HepG2 (cell line): ENCODE results near the gene CAPZA1. TPM values are rescaled to one million over a fixed set of nuclear protein-coding genes. Genes with fewer than 3 reads are reported as not detected.

Experiments used
- CC2D1A ChIP-seq: sonication (generic); formaldehyde crosslinking; IDR thresholded peaks from 2 replicates; pipeline ENCODE4 v1.8.1; 2023; ENCODE audit warnings: mild to moderate bottlenecking, missing genetic modification reagents
- CEBPG ChIP-seq: IDR thresholded peaks from 2 replicates; pipeline ENCODE4 v1.6.1; 2016
- EP300 ChIP-seq, 3 experiments: sonication (generic) in 1 of 3; formaldehyde crosslinking in 1 of 3; IDR thresholded peaks; 2 replicates each; pipeline versions ENCODE4 v1.5.1 to v1.6.1; 2011 to 2020; ENCODE audit warnings: low read depth in 2 of 3, low read length in 2 of 3, borderline replicate concordance in 1 of 3, improper control_type of control experiment in 1 of 3, mild to moderate bottlenecking in 1 of 3, missing genetic modification reagents in 1 of 3, moderate library complexity in 1 of 3
- FOXA3 ChIP-seq: IDR thresholded peaks from 2 replicates; pipeline ENCODE4 v1.6.1; 2016; ENCODE audit warnings: missing genetic modification reagents, missing compliant biosample characterization
- ISL2 ChIP-seq: sonication (generic); formaldehyde crosslinking; IDR thresholded peaks from 2 replicates; pipeline ENCODE4 v1.5.0; 2020; ENCODE audit warnings: missing genetic modification reagents
- KDM5A ChIP-seq: fragments of 200-600 bp; sonication (generic); IDR thresholded peaks from 2 replicates; pipeline ENCODE4 v1.7.0; 2018; ENCODE audit warnings: antibody characterized with exemption, mild to moderate bottlenecking, low read length, borderline replicate concordance
- KMT2B ChIP-seq: IDR thresholded peaks from 2 replicates; pipeline ENCODE4 v1.6.1; 2016; ENCODE audit warnings: missing genetic modification reagents, missing compliant biosample characterization
- MED8 ChIP-seq: sonication (generic); formaldehyde crosslinking; IDR thresholded peaks from 2 replicates; pipeline ENCODE4 v1.8.1; 2023; ENCODE audit warnings: mild to moderate bottlenecking, missing genetic modification reagents; ENCODE audit not compliant: insufficient replicate concordance
- NR2C2 ChIP-seq: sonication (generic); formaldehyde crosslinking; IDR thresholded peaks from 2 replicates; pipeline ENCODE4 v1.4.0; 2020; ENCODE audit warnings: missing genetic modification reagents, mild to moderate bottlenecking, moderate library complexity, borderline replicate concordance
- PHF21A ChIP-seq: sonication (generic); formaldehyde crosslinking; IDR thresholded peaks from 2 replicates; pipeline ENCODE4 v1.5.0; 2020; ENCODE audit warnings: mild to moderate bottlenecking, missing genetic modification reagents
- RBM22 ChIP-seq: fragments of 200-400 bp; formaldehyde crosslinking; optimal IDR thresholded peaks from 2 replicates; pipeline ENCODE3; 2017; ENCODE audit warnings: mild to moderate bottlenecking, low read length, moderate library complexity
- YEATS4 ChIP-seq: sonication (generic); formaldehyde crosslinking; IDR thresholded peaks from 2 replicates; pipeline ENCODE4 v1.4.0; 2020; ENCODE audit warnings: missing genetic modification reagents, borderline replicate concordance
- ZNF501 ChIP-seq: sonication (generic); formaldehyde crosslinking; IDR thresholded peaks from 2 replicates; pipeline ENCODE4 v1.5.1; 2020; ENCODE audit warnings: mild to moderate bottlenecking, moderate library complexity, missing genetic modification reagents
- ZNF558 ChIP-seq: sonication (generic); formaldehyde crosslinking; IDR thresholded peaks from 2 replicates; pipeline ENCODE4 v1.9.0; 2022; ENCODE audit warnings: mild to moderate bottlenecking, missing genetic modification reagents, borderline replicate concordance
- ZNF709 ChIP-seq: sonication (generic); formaldehyde crosslinking; IDR thresholded peaks from 2 replicates; pipeline ENCODE4 v1.5.0; 2020; ENCODE audit warnings: mild to moderate bottlenecking, missing genetic modification reagents
- ZNF790 ChIP-seq: sonication (generic); formaldehyde crosslinking; IDR thresholded peaks from 2 replicates; pipeline ENCODE4 v1.8.0; 2022; ENCODE audit warnings: missing genetic modification reagents, mild to moderate bottlenecking, borderline replicate concordance
- ZNF792 ChIP-seq: IDR thresholded peaks from 2 replicates; pipeline ENCODE4 v1.6.1; 2016
- ZNF816 ChIP-seq: sonication (generic); formaldehyde crosslinking; IDR thresholded peaks from 2 replicates; pipeline ENCODE4 v1.8.0; 2022; ENCODE audit warnings: missing genetic modification reagents, mild to moderate bottlenecking, borderline replicate concordance
- ZNF883 ChIP-seq: sonication (generic); formaldehyde crosslinking; IDR thresholded peaks from 2 replicates; pipeline ENCODE4 v1.5.1; 2020; ENCODE audit warnings: mild to moderate bottlenecking, missing genetic modification reagents; ENCODE audit errors: not compliant biosample characterization
- ZZZ3 ChIP-seq: sonication (generic); formaldehyde crosslinking; IDR thresholded peaks from 2 replicates; pipeline ENCODE4 v1.4.0; 2020; ENCODE audit warnings: missing genetic modification reagents, mild to moderate bottlenecking, borderline replicate concordance
- polyA plus RNA-seq, 8 experiments: library from polyadenylated mRNA; depleted of rRNA in 3 of 8; stranded (reverse) in 7 of 8; unstranded in 1 of 8; fragments of >200 nt; fragmentation: Illumina TruSeq in 4 of 8; extraction: Trizol in 4 of 8; gene quantifications; 2 replicates each; pipeline versions ENCODE4 v1.2.1 to v1.2.3, GENCODE V29; 2011 to 2016; ENCODE audit warnings: low read depth in 4 of 8, missing spikeins in 1 of 8, mixed read lengths in 1 of 8; ENCODE audit not compliant: insufficient read depth in 1 of 8
- total RNA-seq, 5 experiments: library from RNA; depleted of rRNA; stranded (reverse); fragments of >200 nt; fragmentation: Illumina TruSeq; extraction: Trizol; gene quantifications; 2 replicates each; pipeline ENCODE4 v1.2.3, GENCODE V29; 2016; ENCODE audit warnings: low read depth in 1 of 5
- TF ChIP-seq, protein P1 (sequence below): sonication (generic); formaldehyde crosslinking; IDR thresholded peaks from 2 replicates; pipeline ENCODE4 v1.5.0; 2020; ENCODE audit warnings: missing genetic modification reagents
- TF ChIP-seq, protein P2 (sequence below): sonication (generic); formaldehyde crosslinking; IDR thresholded peaks from 2 replicates; pipeline ENCODE4 v1.4.0; 2020; ENCODE audit warnings: missing genetic modification reagents
- TF ChIP-seq, protein P3 (sequence below): IDR thresholded peaks from 2 replicates; pipeline ENCODE4 v1.6.1; 2016; ENCODE audit warnings: mild to moderate bottlenecking, missing biosample characterization, missing genetic modification reagents

Gene CAPZA1
- total and polyA plus RNA-seq, 2 of the 13 experiments (the other 11 are each of a cell fraction or from before 2014, with no cell fraction given) = 67.0 to 117 TPM

- TF ChIP-seq, protein P1, sequence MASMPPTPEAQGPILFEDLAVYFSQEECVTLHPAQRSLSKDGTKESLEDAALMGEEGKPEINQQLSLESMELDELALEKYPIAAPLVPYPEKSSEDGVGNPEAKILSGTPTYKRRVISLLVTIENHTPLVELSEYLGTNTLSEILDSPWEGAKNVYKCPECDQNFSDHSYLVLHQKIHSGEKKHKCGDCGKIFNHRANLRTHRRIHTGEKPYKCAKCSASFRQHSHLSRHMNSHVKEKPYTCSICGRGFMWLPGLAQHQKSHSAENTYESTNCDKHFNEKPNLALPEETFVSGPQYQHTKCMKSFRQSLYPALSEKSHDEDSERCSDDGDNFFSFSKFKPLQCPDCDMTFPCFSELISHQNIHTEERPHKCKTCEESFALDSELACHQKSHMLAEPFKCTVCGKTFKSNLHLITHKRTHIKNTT (CRISPR knock-in tag) = no peak
- peak; percentile 88; the same call in 1 of the 2 replicates for TF ChIP-seq ZZZ3
- no peak for TF ChIP-seq ZNF792
- 0 out of 2 replicates have a peak, but pooled peaks have one; percentile 64 for TF ChIP-seq CC2D1A (CRISPR knock-in tag)
- peak; percentile 4 for TF ChIP-seq ZNF883
- TF ChIP-seq CEBPG (CRISPR knock-in tag) = 0 out of 2 replicates have a peak, but pooled peaks have one; percentile 18
- TF ChIP-seq ZNF816 = no peak
- 0 out of 2 replicates have a peak, but pooled peaks have one; percentile 45 for TF ChIP-seq FOXA3 (CRISPR knock-in tag)
- peak in 1 of 2 experiments; percentile 16; a peak in 1 of 4 replicates for TF ChIP-seq EP300 (IDR thresholded peaks at IDR 0.05; ENCODE audit: low read depth in 2 of 2, low read length in 2 of 2)
- no peak for TF ChIP-seq EP300 (CRISPR knock-in tag; IDR thresholded peaks at IDR 0.05; ENCODE audit: borderline replicate concordance)
- TF ChIP-seq, protein P2, sequence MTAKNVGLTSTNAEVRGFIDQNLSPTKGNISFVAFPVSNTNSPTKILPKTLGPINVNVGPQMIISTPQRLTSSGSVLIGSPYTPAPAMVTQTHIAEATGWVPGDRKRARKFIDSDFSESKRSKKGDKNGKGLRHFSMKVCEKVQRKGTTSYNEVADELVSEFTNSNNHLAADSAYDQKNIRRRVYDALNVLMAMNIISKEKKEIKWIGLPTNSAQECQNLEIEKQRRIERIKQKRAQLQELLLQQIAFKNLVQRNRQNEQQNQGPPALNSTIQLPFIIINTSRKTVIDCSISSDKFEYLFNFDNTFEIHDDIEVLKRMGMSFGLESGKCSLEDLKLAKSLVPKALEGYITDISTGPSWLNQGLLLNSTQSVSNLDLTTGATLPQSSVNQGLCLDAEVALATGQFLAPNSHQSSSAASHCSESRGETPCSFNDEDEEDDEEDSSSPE = peak; percentile 78
- TF ChIP-seq ZNF709 = peak; percentile 51; the same call in 1 of the 2 replicates
- TF ChIP-seq PHF21A (CRISPR knock-in tag) = peak; percentile 49; the same call in 1 of the 2 replicates
- peak; percentile 72; the same call in 1 of the 2 replicates for TF ChIP-seq KMT2B (CRISPR knock-in tag)
- TF ChIP-seq YEATS4 (CRISPR knock-in tag) = peak; percentile 43
- peak; percentile 17; the same call in 1 of the 2 replicates for TF ChIP-seq ZNF558 (CRISPR knock-in tag)
- peak; percentile 52 for TF ChIP-seq MED8 (CRISPR knock-in tag)
- TF ChIP-seq RBM22 = no peak
- TF ChIP-seq NR2C2 = peak; percentile 62
- TF ChIP-seq, protein P3, sequence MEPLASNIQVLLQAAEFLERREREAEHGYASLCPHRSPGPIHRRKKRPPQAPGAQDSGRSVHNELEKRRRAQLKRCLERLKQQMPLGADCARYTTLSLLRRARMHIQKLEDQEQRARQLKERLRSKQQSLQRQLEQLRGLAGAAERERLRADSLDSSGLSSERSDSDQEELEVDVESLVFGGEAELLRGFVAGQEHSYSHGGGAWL = 0 out of 2 replicates have a peak, but pooled peaks have one; percentile 31
- peak; percentile 77; the same call in 1 of the 2 replicates for TF ChIP-seq ZNF790
- TF ChIP-seq KDM5A = peak; percentile 71
- peak; percentile 78 for TF ChIP-seq ZNF501 (CRISPR knock-in tag)
- TF ChIP-seq ISL2 (CRISPR knock-in tag) = 0 out of 2 replicates have a peak, but pooled peaks have one; percentile 32
Measured at GRCh38 chr1:112619518-112620376, at the start of gene CAPZA1 (continued).
